HG02973 (cell line): ENCODE results near the gene CCDC197.

Experiments used
- ATAC-seq: cut with Tn5 transposase; IDR thresholded peaks from one replicate; pipeline ENCODE4 v1.9.1; 2021; ENCODE audit warnings: moderate library complexity; ENCODE audit not compliant: unreplicated experiment

Gene CCDC197

DNA sequence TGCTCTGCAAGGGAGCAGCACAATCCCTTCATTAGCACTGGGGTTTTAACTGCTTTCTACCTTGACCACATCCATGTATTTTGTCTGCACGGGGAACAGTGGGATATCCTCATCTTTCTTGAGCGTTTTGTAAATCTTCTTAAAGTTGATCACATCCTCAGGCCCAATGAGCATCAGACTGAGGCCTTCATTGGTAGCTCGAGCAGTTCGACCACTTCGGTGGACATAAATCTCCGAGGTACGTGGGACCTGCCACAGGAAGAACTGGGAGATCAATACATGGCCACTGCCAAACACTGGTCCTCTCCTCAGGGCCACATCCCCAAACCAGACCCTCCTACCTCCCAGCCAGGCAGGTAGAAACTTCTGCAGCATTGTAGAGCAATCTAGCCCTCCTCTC is 57.8 kb downstream of the CCDC197 start:
- ATAC-seq = no peak

DNA sequence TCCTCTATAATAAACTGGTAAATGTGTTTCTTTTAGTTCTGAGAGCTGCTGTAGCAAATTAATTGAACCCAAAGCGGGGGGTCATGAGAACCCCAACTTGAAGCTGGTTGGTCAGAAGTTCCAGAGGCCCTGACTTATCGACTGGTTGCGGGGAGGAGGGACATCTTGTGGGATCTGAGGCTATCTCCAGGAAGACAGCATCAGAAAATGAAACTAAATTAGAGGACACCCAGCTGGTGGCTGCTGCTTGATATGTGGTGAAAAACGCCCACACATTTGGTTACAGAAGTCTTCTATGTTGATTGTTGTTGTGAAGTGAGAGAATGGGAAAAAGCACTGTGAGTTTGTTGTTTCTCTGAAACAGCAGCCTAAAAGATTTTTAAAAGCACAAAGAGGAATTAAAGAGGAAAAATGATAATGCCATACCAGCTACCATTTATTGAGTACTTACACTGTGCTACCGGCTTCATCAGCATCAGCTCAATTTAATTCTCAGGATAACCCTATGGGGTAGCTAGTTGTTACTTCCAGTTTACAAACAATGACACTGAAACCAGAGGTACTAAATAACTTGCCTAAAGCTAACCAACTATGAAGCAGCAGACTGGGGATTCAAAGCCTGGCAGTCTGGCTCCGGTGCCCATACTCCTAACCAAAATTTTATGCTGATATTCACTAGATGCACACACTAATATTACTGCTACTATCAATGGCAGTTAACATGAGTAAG is 59.6 kb downstream of the CCDC197 start:
- ATAC-seq = peak; percentile 82

DNA sequence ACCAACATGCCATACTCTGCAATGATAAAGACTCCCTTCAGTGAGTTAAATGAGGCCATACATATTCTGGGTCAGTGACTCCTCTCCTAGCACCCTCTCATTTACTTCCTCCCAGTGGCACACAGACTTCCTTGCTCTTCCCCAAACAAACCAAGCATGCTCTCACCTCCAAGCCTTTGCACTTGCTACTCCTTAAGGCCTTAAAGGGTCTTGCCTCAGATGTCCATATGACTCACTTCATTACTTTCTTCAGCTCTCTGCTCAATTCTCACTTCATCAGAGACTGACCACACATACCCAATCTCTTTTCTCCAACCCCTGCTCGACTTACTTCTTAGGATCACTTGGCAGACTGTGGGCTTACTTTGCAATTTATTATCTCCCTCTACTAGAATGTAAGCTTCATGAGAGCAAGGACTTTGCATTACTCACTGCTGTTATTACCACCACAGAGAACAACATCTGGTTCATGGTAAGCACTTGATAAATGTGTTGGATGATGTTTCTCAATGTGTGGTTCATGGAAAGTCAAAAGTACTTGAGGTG is 61.1 kb downstream of the CCDC197 start:
- no peak for ATAC-seq
